ENCODE data around the gene ING5. TPM values are rescaled to one million over a fixed set of nuclear protein-coding genes. Genes with fewer than 3 reads are reported as not detected.

ING5 gene
- total RNA-seq, 1 donor from 2014 or later, result 25.6 TPM

GRCh38 chr2:241744028-241744754, 42.4 kb downstream of the ING5 start:
- no peak for TF ChIP-seq CTCF (IDR thresholded peaks at IDR 0.05; ENCODE audit: insufficient read depth, low read length, poor library complexity, severe bottlenecking)
- no peak for DNase-seq (ENCODE audit: low read depth)
- H3K27me3 ChIP-seq (ENCODE audit: control insufficient read depth, insufficient read depth, low read length), result no peaks in the 10 kb centered on the region
- no peak overlapping the region for H3K4me3 ChIP-seq (ENCODE audit: low read depth, low read length)
- peaks cover 3% of the 10 kb centered on the region for H3K36me3 ChIP-seq (ENCODE audit: control insufficient read depth, insufficient read depth, low read length)

GRCh38 chr2:241745276-241745675, 43.4 kb downstream of the ING5 start:
- Histone ChIP-seq H3K4me3 (ENCODE audit: low read depth, low read length) (no peak overlapping the region), H3K36me3 (ENCODE audit: control insufficient read depth, insufficient read depth, low read length) (peaks cover 3% of the 10 kb centered on the region), H3K27me3 (ENCODE audit: control insufficient read depth, insufficient read depth, low read length) (no peaks in the 10 kb centered on the region)
- no peak for DNase-seq (ENCODE audit: low read depth)
- TF ChIP-seq CTCF (IDR thresholded peaks at IDR 0.05; ENCODE audit: insufficient read depth, low read length, poor library complexity, severe bottlenecking), result no peak

GRCh38 chr2:241746084-241746483, 44.2 kb downstream of the ING5 start:
- no peak overlapping the region for H3K4me3 ChIP-seq (ENCODE audit: low read depth, low read length)
- TF ChIP-seq CTCF (IDR thresholded peaks at IDR 0.05; ENCODE audit: insufficient read depth, low read length, poor library complexity, severe bottlenecking), result no peak
- DNase-seq (ENCODE audit: low read depth), result no peak
- peaks cover 3% of the 10 kb centered on the region for H3K36me3 ChIP-seq (ENCODE audit: control insufficient read depth, insufficient read depth, low read length)
- H3K27me3 ChIP-seq (ENCODE audit: control insufficient read depth, insufficient read depth, low read length), result no peaks in the 10 kb centered on the region

- Histone ChIP-seq H3K36me3 (ENCODE audit: control insufficient read depth, insufficient read depth, low read length) (peaks cover 1% of the 10 kb centered on the region), H3K27me3 (ENCODE audit: control insufficient read depth, insufficient read depth, low read length) (no peaks in the 10 kb centered on the region), H3K4me3 (ENCODE audit: low read depth, low read length) (no peak overlapping the region)
- DNase-seq (ENCODE audit: low read depth), result no peak
- no peak for TF ChIP-seq CTCF (IDR thresholded peaks at IDR 0.05; ENCODE audit: insufficient read depth, low read length, poor library complexity, severe bottlenecking)
Measured at GRCh38 chr2:241748468-241749256, 46.8 kb downstream of the ING5 start.

GRCh38 chr2:241750076-241750840, 48.4 kb downstream of the ING5 start:
- no peaks in the 10 kb centered on the region for H3K36me3 ChIP-seq (ENCODE audit: control insufficient read depth, insufficient read depth, low read length)
- TF ChIP-seq CTCF (IDR thresholded peaks at IDR 0.05; ENCODE audit: insufficient read depth, low read length, poor library complexity, severe bottlenecking), result no peak
- no peak for DNase-seq (ENCODE audit: low read depth)
- no peak overlapping the region for H3K4me3 ChIP-seq (ENCODE audit: low read depth, low read length)
- no peaks in the 10 kb centered on the region for H3K27me3 ChIP-seq (ENCODE audit: control insufficient read depth, insufficient read depth, low read length)
